COLO668 (cell line): ENCODE measurements around the gene USF3.
A peak's percentile ranks its signal among the peaks of the same experiment; 100 is the strongest.
"Not testable (repeated sequence)": the region's sequence is repeated elsewhere in the genome, so short reads cannot be mapped to it uniquely, and the experiment has no call there.

Experiments used
- DNase-seq: peaks from one replicate; lab custom pipeline; 2025; ENCODE audit not compliant: unreplicated experiment; lab: John Stamatoyannopoulos, UW

The USF3 gene

DNA sequence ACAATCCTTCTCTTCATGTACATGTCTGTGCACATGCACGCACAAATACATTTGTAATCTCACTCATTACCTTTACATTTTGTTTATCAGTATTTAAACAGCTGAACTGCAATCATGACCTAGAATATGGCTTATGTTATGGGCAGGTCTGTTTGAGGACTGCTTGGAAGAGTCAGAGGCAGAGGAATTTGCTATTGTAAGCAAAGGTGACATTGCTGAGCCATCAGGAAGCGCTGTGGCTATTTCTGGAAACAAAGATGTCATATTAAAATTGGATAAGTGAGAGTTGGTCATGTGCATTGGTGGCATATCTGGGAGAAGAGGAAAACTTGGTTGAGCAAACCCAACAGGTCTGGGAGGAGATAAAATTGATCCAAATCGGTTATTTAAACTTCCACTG, 41.6 kb downstream of the USF3 start:
- DNase-seq = no peak

DNA sequence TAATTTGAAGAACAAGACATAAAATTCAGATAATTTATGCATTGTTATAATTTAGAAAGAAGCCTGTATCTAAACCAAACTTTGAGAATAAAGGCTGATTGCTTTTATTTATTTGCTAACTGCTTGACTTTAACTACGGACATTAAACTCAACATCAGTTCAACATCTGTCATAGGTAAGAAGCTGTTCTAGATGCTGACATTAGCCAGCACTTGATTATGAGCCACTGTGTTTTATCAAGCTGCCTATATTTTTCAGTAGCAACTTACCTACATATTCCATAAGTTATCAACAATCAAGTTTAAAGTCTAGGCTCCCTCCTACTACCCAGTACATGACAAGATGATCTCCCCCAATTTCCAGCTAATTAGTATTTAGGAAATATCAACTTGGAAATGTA, 42.1 kb downstream of the USF3 start:
- no peak for DNase-seq

DNA sequence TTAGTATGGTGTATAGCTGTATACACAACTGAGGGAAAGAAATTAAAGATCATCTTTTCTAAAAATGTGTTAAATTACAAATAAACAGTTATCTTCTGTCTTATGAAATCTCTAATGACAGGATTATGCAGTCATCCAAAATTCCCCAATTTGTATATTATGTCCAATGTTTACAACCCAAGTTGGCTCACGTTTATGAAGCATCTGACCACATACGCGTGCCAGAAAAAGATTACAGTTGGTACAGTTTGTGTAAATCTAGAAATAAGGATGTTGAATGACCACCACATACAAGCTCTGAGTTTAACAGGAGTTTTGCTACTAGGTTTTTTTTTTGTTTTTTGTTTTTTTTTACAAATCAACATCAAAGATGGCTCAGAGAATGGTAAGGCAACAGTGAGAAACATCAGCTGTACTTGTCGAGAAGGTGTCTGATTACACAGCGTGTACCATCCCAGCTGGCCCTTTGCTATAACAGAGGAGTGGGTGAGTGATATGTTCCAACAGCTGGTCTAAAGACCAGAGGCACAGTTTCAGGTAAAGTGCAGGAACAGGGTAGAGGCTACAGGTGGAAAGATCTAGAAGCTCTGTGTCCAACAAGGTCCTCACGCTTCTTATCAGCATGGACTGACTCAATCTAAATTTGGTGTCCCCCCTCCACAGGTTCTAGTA, 47.1 kb downstream of the USF3 start:
- no peak for DNase-seq

DNA sequence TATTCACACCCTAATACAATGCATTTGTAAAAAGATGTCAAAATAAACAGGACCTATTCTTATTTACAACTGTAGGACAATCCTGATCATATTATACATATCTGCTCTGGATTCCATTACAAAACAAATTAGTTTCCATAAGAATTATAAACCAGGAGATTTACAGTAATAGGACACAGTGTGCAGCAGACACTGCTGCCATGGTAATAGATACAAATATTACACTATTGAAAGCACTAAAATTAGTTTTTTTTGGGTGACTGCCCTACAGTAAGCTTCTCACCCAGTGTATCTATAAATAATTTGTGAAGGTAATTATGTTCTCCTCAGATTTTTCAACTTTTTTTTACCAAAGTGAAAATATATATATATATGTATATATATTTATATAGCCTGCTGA, 47.9 kb downstream of the USF3 start:
- no peak for DNase-seq

DNA sequence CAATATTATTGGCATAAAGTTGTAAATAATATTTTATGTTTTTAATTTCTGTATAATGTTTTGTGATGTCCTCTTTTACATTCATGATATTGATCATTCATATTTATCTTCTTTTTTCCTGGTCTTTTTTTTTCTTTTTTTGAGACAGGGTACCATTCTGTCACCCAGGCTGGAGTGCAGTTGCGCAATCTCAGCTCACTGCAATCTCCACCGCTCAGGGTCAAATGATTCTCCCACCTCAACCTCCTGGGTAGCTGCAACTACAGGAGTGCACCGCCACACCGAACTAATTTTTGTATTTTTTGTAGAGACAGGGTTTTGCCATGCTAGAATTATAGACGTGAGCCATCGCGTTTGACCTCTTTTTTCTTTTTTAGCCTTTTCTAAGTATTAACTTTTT, 52.9 kb downstream of the USF3 start:
- DNase-seq = no peak

DNA sequence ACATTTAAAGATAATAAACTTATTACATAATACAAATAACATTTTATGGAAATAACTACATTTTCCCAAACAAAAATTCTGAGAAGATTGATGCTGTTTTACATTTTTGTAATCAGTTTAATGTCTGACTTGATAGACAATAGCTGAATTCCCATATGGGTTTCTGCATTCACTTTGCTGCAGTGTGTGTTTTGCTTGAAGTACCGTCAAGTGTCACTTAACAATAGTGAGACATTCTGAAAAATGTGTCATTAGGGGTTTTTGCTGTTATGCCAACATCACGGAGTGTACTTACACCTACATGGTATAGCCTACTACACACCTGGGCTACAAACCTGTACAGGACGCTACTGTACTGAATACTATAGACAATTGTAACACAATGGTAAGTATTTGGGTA, 57.5 kb downstream of the USF3 start:
- DNase-seq = no peak

DNA sequence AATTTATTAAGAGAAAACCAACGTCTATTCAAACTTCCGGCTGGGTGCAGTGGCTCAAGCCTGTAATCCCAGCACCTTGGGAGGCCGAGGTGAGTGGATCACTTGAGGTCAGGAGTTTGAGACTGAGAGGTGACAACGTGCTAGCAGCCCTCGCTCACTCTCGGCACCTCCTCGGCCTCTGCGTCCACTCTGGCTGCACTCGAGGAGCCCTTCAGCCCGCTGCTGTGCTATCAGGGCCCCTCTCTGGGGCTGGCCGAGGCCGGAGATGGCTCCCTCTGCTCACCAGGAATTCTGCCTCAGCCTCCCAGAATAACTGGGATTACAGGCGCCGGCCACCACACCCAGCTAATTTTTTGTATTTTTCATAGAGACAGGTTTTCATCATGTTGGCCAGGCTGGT, 58.7 kb downstream of the USF3 start:
- no peak for DNase-seq

DNA sequence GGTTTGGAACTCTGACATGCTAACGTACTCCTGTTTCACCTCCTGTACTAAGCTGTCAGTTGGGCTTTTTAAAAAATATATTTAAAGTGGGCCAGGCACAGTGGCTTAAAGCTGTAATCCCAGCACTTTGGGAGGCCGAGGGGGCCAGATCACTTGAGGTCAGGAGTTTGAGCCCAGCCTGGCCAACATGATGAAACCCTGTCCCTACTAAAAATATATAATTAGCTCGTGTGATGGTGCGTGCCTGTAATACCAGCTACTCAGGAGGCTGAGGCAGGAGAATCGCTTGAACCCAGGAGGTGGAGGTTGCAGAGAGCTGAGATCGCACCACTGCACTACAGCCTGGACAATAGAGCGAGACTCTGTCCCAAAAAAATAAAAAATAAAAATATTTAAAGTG, 60.4 kb downstream of the USF3 start:
- DNase-seq = not testable (repeated sequence)

DNA sequence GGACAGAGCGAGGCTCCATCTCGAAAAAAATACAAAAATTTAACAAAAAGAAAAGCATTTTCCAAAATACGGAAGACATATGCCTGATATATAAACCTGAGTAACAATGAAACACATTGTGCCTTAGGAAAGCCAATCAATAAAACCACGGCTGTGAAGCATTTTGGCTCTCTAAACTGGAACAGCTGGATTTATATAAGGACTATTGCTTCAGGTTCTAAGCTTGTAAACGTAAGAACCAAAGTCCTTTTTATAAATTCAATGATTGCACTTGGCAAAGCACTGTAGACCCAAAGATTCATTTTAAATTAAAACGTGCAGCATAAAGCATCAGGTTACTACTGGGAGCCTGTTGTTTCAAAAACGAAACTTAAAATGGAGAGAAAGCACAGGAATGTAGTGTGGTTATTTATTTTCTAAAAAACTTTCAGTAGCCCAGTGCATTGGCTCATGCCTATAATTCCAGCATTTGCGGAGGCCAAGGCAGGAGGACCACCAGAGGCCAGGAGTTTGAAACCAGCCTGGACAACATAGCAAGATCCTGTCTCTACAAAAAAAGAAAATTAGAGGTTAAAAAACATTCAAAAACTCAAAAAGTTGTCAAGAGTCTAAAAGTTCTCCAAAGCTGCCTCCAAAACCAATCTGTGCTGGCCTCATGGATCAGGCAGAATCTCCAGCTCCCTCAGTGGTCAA, 61.5 kb downstream of the USF3 start:
- DNase-seq = no peak

DNA sequence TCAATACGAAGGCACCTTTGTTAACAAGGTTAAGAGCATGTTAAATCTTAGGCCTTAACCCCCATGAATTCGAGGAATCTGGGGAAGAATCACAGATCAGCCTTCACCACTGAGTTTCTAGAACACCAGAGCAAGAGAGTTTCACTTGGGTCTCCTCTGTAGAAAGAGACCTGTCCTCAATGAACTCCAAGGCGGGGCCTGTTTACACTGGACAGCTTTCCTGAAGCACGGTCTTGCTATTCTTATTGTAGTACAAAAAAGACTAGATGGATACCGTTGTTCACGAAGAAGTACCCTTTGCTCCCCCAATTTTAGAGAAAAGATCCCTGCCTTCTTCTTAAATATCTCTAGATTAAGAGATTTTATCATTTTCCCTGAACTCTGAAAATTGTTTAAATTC, 64.9 kb downstream of the USF3 start:
- DNase-seq = no peak

DNA sequence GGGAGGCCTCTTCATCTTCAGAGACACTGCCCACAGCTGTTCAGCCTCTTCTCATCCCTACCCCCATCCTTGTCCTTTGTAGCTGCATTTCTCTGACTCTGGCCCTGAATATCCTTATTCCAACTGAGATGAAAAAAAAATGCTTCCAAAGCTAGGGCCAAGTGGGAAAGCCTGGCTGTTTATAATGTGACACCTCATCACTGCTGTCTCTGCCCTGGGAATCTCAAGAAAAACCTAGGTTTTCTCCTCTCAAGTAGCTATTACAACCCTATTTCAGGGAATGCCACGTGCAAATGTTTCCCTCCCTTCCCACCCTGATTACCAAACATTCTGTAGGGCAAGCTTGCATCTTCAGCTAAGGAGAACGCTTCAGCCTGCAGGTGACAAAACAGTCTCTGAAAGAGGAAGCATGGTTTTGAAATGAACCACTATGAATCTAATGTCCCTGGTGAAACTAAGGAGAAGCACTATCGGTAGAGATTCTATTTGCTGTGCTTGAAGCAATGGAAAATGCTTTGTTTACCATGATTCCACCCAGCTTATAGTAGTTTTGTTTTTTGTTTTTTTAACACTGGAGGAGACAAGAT, 65.4 kb downstream of the USF3 start:
- DNase-seq = no peak

DNA sequence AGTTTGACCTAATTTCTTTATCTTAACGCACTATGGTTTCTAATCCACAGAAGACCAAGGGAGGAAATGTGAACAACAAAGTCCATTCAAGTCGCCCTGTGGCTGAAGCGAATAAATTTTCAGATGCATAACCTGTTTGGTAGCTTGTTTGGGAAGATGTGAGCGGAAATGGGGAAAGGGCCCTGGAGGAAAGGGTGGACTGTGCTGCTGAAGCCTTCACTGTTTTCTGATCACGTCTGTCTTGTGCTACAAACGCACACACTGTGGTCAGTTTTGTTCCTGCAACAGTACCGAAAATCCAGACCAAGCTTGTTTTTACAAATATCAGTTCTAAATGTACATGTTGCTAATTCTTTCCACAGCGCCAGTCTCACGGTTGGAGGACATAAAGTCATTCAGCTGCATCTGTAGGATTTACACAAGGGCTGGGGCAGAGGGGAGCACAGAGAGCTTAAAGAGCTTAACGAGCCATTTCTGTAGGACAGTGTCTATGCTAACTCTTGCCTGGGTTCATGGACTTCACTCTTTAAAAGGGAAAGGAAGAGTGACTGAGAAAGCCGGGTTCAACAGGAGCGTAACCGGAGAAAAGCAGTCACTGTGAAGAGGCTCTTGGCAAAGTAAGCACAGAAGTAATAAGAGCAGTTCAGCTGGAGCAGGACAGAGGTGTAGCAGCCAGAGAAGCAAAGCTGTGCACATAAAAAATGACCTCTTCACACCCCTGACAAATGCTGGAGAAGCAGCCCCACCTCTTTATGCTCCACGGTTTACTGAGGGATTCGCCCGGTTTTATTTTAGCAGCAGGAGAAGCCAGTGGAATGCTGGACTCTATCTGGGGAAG, 66.6 kb downstream of the USF3 start:
- DNase-seq = no peak

DNA sequence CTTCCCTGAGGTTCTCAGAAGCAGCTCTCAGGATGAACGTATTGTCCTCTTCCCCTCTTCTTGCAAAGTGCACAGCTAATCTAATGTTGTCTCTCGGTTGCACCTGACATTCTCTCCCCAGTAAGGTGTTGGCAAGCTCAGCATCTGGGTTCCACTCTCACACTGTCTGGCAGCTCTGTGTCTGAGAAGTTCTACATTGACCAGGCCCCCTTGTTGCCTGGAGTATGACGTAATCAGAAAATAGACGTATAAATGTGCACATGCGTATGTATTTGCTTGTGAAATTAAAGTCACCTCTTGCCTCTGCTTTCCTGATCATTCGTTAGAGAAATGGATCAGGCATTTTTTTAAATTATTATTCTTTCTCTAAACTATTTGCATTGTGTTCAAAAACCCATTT, 67.7 kb downstream of the USF3 start:
- DNase-seq = no peak

DNA sequence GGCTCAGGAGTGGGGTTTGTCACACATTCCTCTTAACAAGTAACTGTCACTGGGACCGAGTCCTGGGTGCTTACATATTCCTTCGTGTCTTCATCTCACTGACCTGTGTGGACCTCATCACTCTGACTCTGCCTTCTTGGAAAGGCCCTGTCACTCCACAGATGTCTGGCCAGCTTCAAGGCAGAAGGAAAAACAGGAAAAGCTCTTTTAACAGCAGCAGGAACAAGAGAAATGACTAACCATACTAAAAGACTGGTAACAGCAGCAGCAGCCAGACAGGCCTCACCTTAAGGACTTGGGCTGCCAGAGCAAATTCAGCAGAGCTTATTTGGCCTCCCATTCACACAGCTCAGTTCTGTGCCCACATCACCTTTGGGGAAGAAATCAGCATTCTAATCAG, 68.1 kb downstream of the USF3 start:
- no peak for DNase-seq

DNA sequence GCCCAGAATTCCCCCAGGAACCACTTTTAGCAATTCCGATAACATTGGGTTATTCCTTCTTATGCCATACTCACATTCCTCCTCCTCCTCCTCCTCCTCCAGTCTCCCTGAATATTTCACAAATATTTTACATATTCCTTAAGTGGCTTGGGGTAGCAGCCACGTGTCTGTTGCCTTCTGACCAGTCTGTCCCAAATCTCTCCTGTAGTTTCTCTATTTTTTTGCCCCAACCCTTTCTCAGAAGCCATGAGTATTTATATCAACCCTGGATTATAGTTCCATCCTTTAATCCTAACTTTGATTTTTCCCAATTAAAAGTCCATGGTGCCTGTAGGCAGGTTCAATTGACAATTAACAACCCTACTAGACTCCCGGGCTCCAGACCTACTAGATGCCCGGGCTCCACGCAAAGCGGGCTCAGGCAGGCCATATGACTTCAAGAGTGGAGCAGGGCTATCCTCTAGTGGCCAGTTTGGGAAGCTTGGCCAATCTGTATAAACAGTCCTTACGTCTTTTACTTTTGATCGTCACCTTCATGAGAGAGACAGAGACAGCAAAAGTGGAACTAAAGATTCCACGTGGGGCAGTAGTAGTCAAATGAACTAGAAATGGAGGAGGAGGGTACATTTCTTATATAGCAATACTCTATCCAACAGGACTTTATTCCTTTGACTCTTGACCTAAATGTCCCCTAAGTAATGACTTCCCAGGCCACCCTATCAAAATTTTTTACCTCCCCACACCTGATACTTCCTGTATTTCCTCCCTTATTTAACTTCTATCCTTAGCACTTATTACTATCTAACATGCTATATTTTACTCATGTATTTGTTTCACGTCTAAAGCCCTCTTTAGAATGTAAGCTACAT, 69.7 kb downstream of the USF3 start:
- DNase-seq = peak; percentile 42

DNA sequence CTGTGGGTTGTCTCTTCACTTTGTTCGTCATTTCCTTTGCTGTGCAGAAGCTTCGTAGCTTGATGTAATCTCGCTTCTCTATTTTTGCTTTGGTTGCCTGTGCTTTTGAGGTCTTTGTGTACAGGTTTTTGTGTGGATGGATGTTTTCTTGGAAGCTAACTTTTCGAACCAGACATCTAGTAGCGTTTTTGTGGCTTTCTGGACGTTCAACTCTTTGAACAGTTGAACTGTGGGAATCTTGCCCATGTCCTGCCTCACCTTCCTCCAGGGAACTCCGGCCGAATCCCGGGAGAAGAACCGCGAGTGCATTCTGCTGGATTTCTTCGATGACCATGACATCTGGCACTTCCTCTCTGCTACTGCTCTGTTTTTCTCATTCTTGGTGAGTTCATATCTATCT, 70.6 kb downstream of the USF3 start:
- DNase-seq = no peak

DNA sequence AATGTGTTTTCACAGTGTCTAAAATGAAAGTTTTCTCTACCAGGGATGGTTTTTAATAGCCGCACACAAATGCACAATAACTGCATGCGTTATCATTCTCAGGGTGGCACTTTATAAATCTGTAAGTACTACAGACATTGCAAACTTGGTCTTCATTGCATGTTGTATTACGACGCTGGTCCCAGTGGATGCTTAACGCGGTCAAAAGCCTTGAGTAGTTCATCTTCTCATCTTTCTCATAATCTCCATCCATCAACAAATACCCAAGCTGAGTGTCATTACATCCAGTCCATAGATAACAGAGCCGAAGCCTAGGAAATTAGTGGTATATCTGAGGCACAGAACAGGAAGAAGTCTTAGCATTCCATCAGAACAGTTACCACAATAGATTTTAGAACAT, 72.6 kb downstream of the USF3 start:
- no peak for DNase-seq

DNA sequence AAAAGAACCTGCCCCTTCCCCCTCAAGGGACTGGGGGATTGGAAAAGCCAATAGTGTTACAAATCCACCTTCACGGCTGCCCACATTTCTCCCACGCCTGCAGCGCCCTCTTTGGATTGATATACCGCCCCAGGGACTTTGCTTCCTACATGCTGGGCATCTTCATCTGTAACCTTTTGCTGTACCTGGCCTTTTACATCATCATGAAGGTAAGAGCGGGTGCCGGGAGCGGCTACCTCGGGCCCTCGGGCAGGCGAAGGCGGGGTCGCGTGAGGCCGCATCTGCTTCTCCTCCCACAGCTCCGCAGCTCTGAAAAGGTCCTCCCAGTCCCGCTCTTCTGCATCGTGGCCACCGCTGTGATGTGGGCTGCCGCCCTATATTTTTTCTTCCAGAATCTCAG, 73.1 kb downstream of the USF3 start:
- peak; percentile 4 for DNase-seq

DNA sequence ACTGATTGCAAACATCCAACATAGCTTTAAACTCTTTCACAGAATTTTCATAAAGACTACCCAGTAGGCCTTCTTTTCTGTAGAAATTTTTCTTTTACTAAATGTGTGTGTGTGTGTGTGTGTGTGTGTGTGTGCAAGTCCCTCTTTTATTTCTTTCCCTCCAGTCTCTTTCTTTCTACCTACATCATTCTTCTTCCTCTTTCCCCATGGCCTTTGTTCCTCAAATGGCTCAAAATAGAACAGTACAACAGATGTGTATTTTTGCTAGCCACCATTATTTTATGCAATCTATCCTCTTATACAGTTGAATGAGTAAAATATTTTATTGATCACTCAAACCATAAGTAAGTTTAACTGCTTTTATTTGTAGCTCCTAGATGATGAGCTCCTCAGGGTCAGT, 76.4 kb downstream of the USF3 start:
- DNase-seq = no peak

DNA sequence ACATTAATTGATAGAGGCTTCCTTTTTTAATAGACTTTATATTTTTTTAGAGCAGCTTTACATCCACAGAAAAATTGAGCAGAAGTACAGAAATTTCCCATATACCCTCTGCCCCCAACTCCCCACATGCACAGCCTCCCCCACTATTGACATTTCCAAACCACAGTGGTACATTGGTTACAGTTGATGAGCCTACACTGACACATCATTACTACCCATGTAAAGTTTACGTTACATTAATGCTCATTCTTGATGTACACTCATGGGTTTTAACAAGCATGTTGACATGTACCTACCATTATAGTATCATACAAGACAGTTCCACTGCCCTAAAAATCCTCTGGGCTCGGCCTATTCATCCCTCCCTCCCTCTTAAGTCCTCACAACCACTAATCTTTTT, 78.7 kb downstream of the USF3 start:
- no peak for DNase-seq

DNA sequence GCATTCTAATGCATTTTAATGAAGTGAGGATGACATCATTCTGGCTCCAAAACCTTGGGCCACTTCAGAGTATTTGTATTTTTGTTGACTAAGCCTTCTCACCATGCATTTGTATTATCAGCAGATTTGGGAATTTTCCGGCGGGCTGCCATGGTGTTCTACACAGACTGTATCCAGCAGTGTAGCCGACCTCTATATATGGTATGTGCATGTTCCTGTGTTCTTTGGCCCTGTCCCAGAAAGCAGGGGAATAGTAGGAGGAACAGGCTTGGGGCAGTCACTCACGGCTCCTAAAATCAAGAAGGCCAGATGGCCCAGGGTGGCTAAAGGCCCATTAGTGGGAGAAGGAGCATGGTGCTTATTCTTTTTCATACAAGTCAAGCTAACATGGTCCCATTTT, 80.5 kb downstream of the USF3 start:
- DNase-seq = no peak
